Natural killer cell (primary cell): ENCODE results near the gene PRKACA. TPM values are rescaled to one million over a fixed set of nuclear protein-coding genes. Genes with fewer than 3 reads are reported as not detected.
A peak's percentile ranks its signal among the peaks of the same experiment; 100 is the strongest.

ENCODE experiments used
- ATAC-seq, 3 donors: fragments of 150-1000 bp in 2 of 3; fragments of 200-7000 bp in 1 of 3; cut with Tn5 transposase; 1 replicate in 1 of 3; 2 replicates in 2 of 3; pipeline ENCODE4 v1.10.0; 2021; ENCODE audit warnings: mild to moderate bottlenecking in 2 of 3, moderate library complexity in 2 of 3
- DNase-seq, 2 donors: peaks; one replicate each; pipeline versions ENCODE4 v3.0.0 to v3.0.0-alpha.2; 2013 to 2021; ENCODE audit warnings: mixed read lengths in 1 of 2
- H3K27ac ChIP-seq: one replicate; pipeline ENCODE4 v1.5.1; 2013; ENCODE audit warnings: mild to moderate bottlenecking, low read length
- H3K27me3 ChIP-seq: one replicate; pipeline ENCODE4 v1.6.1; 2013; ENCODE audit warnings: low read length; ENCODE audit not compliant: control insufficient read depth, insufficient read depth
- H3K36me3 ChIP-seq: one replicate; pipeline ENCODE4 v1.6.1; 2013; ENCODE audit warnings: low read length; ENCODE audit not compliant: control insufficient read depth, insufficient read depth
- H3K4me1 ChIP-seq: one replicate; pipeline ENCODE4 v1.6.1; 2013; ENCODE audit warnings: low read length; ENCODE audit not compliant: control insufficient read depth, insufficient read depth
- H3K4me3 ChIP-seq: one replicate; pipeline ENCODE4 v1.5.1; 2013; ENCODE audit warnings: low read length
- H3K9me3 ChIP-seq: one replicate; pipeline ENCODE4 v1.6.1; 2013; ENCODE audit warnings: low read length; ENCODE audit not compliant: control insufficient read depth, insufficient read depth
- H3K27ac Mint-ChIP-seq, 2 donors: one replicate each; pipeline ENCODE4 v1.8.0; 2022; ENCODE audit warnings: mild to moderate bottlenecking in 2 of 2, mixed read lengths in 2 of 2, moderate library complexity in 1 of 2
- H3K27me3 Mint-ChIP-seq, 2 donors: one replicate each; pipeline ENCODE4 v1.8.0; 2022; ENCODE audit warnings: low read depth in 2 of 2, mixed read lengths in 2 of 2
- H3K36me3 Mint-ChIP-seq: one replicate; pipeline ENCODE4 v1.8.0; 2022; ENCODE audit warnings: mixed read lengths
- H3K4me1 Mint-ChIP-seq, 2 donors: one replicate each; pipeline ENCODE4 v1.8.0; 2022; ENCODE audit warnings: mixed read lengths in 2 of 2
- H3K4me3 Mint-ChIP-seq: one replicate; pipeline ENCODE4 v1.8.0; 2022; ENCODE audit warnings: mild to moderate bottlenecking, moderate library complexity, mixed read lengths
- H3K9me3 Mint-ChIP-seq, 2 donors: one replicate each; pipeline ENCODE4 v1.8.0; 2022; ENCODE audit warnings: mixed read lengths in 2 of 2
- CTCF ChIP-seq: fragments of 200-600 bp; IDR thresholded peaks from one replicate; pipeline ENCODE4 v1.8.0; 2022; ENCODE audit warnings: antibody characterized with exemption
- WGBS: methylation state at CpG from one replicate; pipeline ENCODE4 v1.1.7; 2013; ENCODE audit warnings: missing lambda C conversion rate; ENCODE audit not compliant: insufficient coverage; 5-methylcytosine and 5-hydroxymethylcytosine counted together
- intact Hi-C: fragments of 100-400 bp; cut with micrococcal nuclease; formaldehyde crosslinking; loops from one replicate; pipeline ENCODE4 v1.14.2; 2022
- total RNA-seq, 4 donors: library from RNA; stranded (reverse); fragments of 120-200 nt in 1 of 4; gene quantifications; one replicate each; pipeline versions ENCODE4 v1.2.3 to v1.2.4, GENCODE V29; 2013 to 2022

The PRKACA gene
- total RNA-seq, 3 donors from 2014 or later (not counting 1 experiment from before 2014, with no cell fraction given) = 68.6 to 71.8 (median 69.3) TPM

- Mint-ChIP-seq H3K4me3 (peak overlapping the region; percentile 74), H3K4me1 (peaks cover 14 to 15% of the 10 kb centered on the region in 2 donors), H3K36me3 (no peaks in the 10 kb centered on the region), H3K27me3 (no peaks in the 10 kb centered on the region), H3K9me3 (no peaks in the 10 kb centered on the region), H3K27ac (peak overlapping the region; percentile 40 to 56)
- DNase-seq (peak; percentile 42 to 78), ATAC-seq (peak; percentile 10 to 16 (median 12))
- peaks cover 8% of the 10 kb centered on the region for H3K36me3 ChIP-seq
- H3K27me3 ChIP-seq = no peaks in the 10 kb centered on the region
- under 1% methylated on average over 139 of the region's 142 CpGs for WGBS
- intact Hi-C loops = loop anchor here (2.0 to 5.0 kb wide), 2 partner anchors 29 to 47 kb away; partner anchors contain the start of gene ASF1B
- peaks cover 17% of the 10 kb centered on the region for H3K4me1 ChIP-seq
- H3K9me3 ChIP-seq = peaks cover 7% of the 10 kb centered on the region
- peak overlapping the region; percentile 40 for H3K4me3 ChIP-seq
- H3K27ac ChIP-seq = no peak overlapping the region
- no peak for TF ChIP-seq CTCF
Measured at GRCh38 chr19:14089662-14090508, 27.7 kb downstream of the PRKACA start.

GRCh38 chr19:14089412-14089661 is 28.2 kb downstream of the PRKACA start:
- Mint-ChIP-seq H3K27me3 (no peaks in the 10 kb centered on the region), H3K27ac (peak overlapping the region in 1 of 2 donors; percentile 39), H3K36me3 (no peaks in the 10 kb centered on the region), H3K4me1 (peaks cover 14 to 15% of the 10 kb centered on the region in 2 donors), H3K4me3 (peak overlapping the region; percentile 74), H3K9me3 (no peaks in the 10 kb centered on the region)
- Histone ChIP-seq H3K36me3 (peaks cover 8% of the 10 kb centered on the region), H3K27me3 (no peaks in the 10 kb centered on the region), H3K4me1 (peaks cover 17% of the 10 kb centered on the region), H3K9me3 (peaks cover 7% of the 10 kb centered on the region), H3K4me3 (no peak overlapping the region), H3K27ac (no peak overlapping the region)
- ATAC-seq (no peak), DNase-seq (peak in 1 of 2 donors; percentile 63)
- intact Hi-C loops = no loop called here
- 35% methylated on average over 16 of the region's 16 CpGs for WGBS
- no peak for TF ChIP-seq CTCF

GRCh38 chr19:14088634-14089411 is 28.7 kb downstream of the PRKACA start:
- 95% methylated on average over 30 of the region's 30 CpGs for WGBS

More at GRCh38 chr19:14088634-14089411, 28.7 kb downstream of the PRKACA start:
- Histone ChIP-seq H3K27me3 (no peaks in the 10 kb centered on the region), H3K36me3 (peaks cover 8% of the 10 kb centered on the region), H3K4me1 (peaks cover 17% of the 10 kb centered on the region), H3K27ac (no peak overlapping the region), H3K9me3 (peaks cover 7% of the 10 kb centered on the region), H3K4me3 (no peak overlapping the region)
- H3K36me3 Mint-ChIP-seq = no peaks in the 10 kb centered on the region
- intact Hi-C loops = no loop called here
- ATAC-seq (no peak), DNase-seq (no peak)
- H3K9me3 Mint-ChIP-seq = no peaks in the 10 kb centered on the region
- H3K4me1 Mint-ChIP-seq = peaks cover 14 to 15% of the 10 kb centered on the region in 2 donors
- no peak for TF ChIP-seq CTCF
- H3K27ac Mint-ChIP-seq = peak overlapping the region in 1 of 2 donors; percentile 39
- H3K4me3 Mint-ChIP-seq = peak overlapping the region; percentile 74
- H3K27me3 Mint-ChIP-seq = no peaks in the 10 kb centered on the region
